Panc1 (cell line): ENCODE results near the gene CHTF18. TPM values are rescaled to one million over a fixed set of nuclear protein-coding genes. Genes with fewer than 3 reads are reported as not detected.

ENCODE experiments used
- ATAC-seq: fragments of 200-7000 bp; cut with Tn5 transposase; 2 replicates; pipeline ENCODE4 v1.9.1; 2020; ENCODE audit warnings: mild to moderate bottlenecking, moderate library complexity
- BruUV-seq: library from RNA; stranded (reverse); fragments of 400-500 nt; replicated peaks from 2 replicates; lab custom pipeline; 2021; lab: Mats Ljungman, UMichigan
- CTCF ChIA-PET: fragments of 300-600 bp; sonication (Branson Sonifier 250); formaldehyde crosslinking; loops from one replicate; lab custom pipeline; 2022; ENCODE audit warnings: antibody characterized with exemption; lab: Charles Lee
- POLR2A ChIA-PET: fragments of 300-600 bp; sonication (Branson Sonifier 250); formaldehyde crosslinking; loops from one replicate; lab custom pipeline; 2022; ENCODE audit warnings: antibody characterized with exemption; lab: Charles Lee
- DNase-seq: peaks from one replicate; pipeline ENCODE4 v3.0.0-alpha.2; 2010; ENCODE audit warnings: low read depth, low spot score
- H3K27ac ChIP-seq: 2 replicates; pipeline ENCODE4 v1.5.1; 2011; ENCODE audit warnings: mild to moderate bottlenecking, low read length, inconsistent platforms
- H3K27me3 ChIP-seq: fragments of 200-500 bp; sonication (Bioruptor generic); 2 replicates; pipeline ENCODE4 v1.6.0; 2014; ENCODE audit warnings: low read length, inconsistent platforms; ENCODE audit not compliant: control insufficient read depth, insufficient read depth
- H3K36me3 ChIP-seq: fragments of 200-500 bp; sonication (Bioruptor generic); 2 replicates; pipeline ENCODE4 v1.5.1; 2014; ENCODE audit warnings: inconsistent platforms, mild to moderate bottlenecking, low read length, moderate library complexity; ENCODE audit not compliant: control insufficient read depth, insufficient read depth
- H3K4me1 ChIP-seq: 2 replicates; pipeline ENCODE4 v1.5.1; 2011; ENCODE audit warnings: inconsistent platforms, mild to moderate bottlenecking, low read length, moderate library complexity; ENCODE audit not compliant: control insufficient read depth, insufficient read depth
- H3K4me3 ChIP-seq, 2 experiments: 2 replicates each; pipeline ENCODE4 v1.5.1; 2011 to 2012; ENCODE audit warnings: low read depth in 2 of 2, low read length in 2 of 2, mild to moderate bottlenecking in 2 of 2, inconsistent platforms in 1 of 2, moderate library complexity in 1 of 2
- H3K9me3 ChIP-seq: fragments of 200-500 bp; sonication (Bioruptor generic); 2 replicates; pipeline ENCODE4 v1.5.1; 2014; ENCODE audit warnings: low read depth, mild to moderate bottlenecking, inconsistent platforms, low read length, moderate library complexity; ENCODE audit not compliant: control insufficient read depth, insufficient read depth
- CTCF ChIP-seq: fragments of 450-650 bp; IDR thresholded peaks from 2 replicates; pipeline ENCODE4 v1.5.1; 2017; ENCODE audit warnings: mild to moderate bottlenecking
- POLR2AphosphoS5 ChIP-seq: IDR thresholded peaks from 2 replicates; pipeline ENCODE4 v1.6.1; 2012; ENCODE audit warnings: mild to moderate bottlenecking, low read depth, low read length, moderate library complexity
- REST ChIP-seq, 2 experiments: IDR thresholded peaks; 2 replicates each; pipeline ENCODE4 v1.6.1; 2011 to 2012; ENCODE audit warnings: low read depth in 2 of 2, control low read depth in 1 of 2, low read length in 1 of 2, mild to moderate bottlenecking in 1 of 2, moderate library complexity in 1 of 2; ENCODE audit not compliant: insufficient read depth in 1 of 2
- SIN3A ChIP-seq: IDR thresholded peaks from 2 replicates; pipeline ENCODE4 v1.6.1; 2012; ENCODE audit warnings: low read depth, mild to moderate bottlenecking, low read length, moderate library complexity, borderline replicate concordance; ENCODE audit not compliant: insufficient read depth
- TCF7L2 ChIP-seq: IDR thresholded peaks from 2 replicates; pipeline ENCODE4 v1.6.1; 2011; ENCODE audit warnings: mild to moderate bottlenecking, low read depth, low read length, inconsistent platforms
- in situ Hi-C: cut with HindIII; loops from 2 replicates; pipeline ENCODE4 v1.10.0; 2016; ENCODE audit warnings: low sequenced_read_pairs, low pct_unique_long_range_greater_than_20kb
- intact Hi-C: fragments of 100-400 bp; cut with micrococcal nuclease; formaldehyde crosslinking; loops from one replicate; pipeline ENCODE4 v1.10.0; 2022; ENCODE audit not compliant: unreplicated experiment
- total RNA-seq: library from RNA; stranded (reverse); gene quantifications from one replicate; pipeline ENCODE4 v1.2.1, GENCODE V29; 2021; ENCODE audit not compliant: unreplicated experiment

Gene CHTF18
- total RNA-seq, 1 experiment from 2014 or later: 118 TPM

GRCh38 chr16:818132-818531 lies 29.7 kb downstream of the CHTF18 start:
- Histone ChIP-seq H3K27me3 (no peaks in the 10 kb centered on the region), H3K36me3 (no peaks in the 10 kb centered on the region), H3K27ac (no peak overlapping the region), H3K4me1 (peaks cover 4% of the 10 kb centered on the region; the same call in 1 of the 2 replicates), H3K9me3 (no peaks in the 10 kb centered on the region), H3K4me3 (no peak overlapping the region)
- BruUV-seq: no TSS peak
- CTCF ChIA-PET: no interaction called here
- in situ Hi-C loops: no loop called here
- POLR2A ChIA-PET: no interaction called here
- ATAC-seq: no peak
- DNase-seq: no peak
- intact Hi-C loops: no loop called here
- no peak for TF ChIP-seq TCF7L2
- TF ChIP-seq CTCF: no peak
- no peak for TF ChIP-seq REST (IDR thresholded peaks at IDR 0.05; ENCODE audit: insufficient read depth in 1 of 2, low read depth in 2 of 2, low read length in 1 of 2)
- no peak for TF ChIP-seq SIN3A
- no peak for TF ChIP-seq POLR2AphosphoS5

- no peak overlapping the region for H3K4me3 ChIP-seq
- H3K27ac ChIP-seq: no peak overlapping the region
- 0 out of 2 replicates have a peak, but pooled peaks cover 4% of the 10 kb centered on the region for H3K4me1 ChIP-seq
- H3K27me3 ChIP-seq: no peaks in the 10 kb centered on the region
- DNase-seq (no peak), ATAC-seq (no peak)
- CTCF ChIA-PET: no interaction called here
- in situ Hi-C loops: no loop called here
- BruUV-seq: no TSS peak
- TF ChIP-seq SIN3A (no peak), REST (IDR thresholded peaks at IDR 0.05; ENCODE audit: insufficient read depth in 1 of 2, low read depth in 2 of 2, low read length in 1 of 2) (no peak), POLR2AphosphoS5 (no peak), CTCF (no peak), TCF7L2 (no peak)
- no peaks in the 10 kb centered on the region for H3K9me3 ChIP-seq
- intact Hi-C loops: no loop called here
- POLR2A ChIA-PET: no interaction called here
- H3K36me3 ChIP-seq: no peaks in the 10 kb centered on the region
Measured at GRCh38 chr16:818592-818991, 30.2 kb downstream of the CHTF18 start.
